Ammon's horn (tissue), 1 donor: ENCODE measurements around the gene ETNK1.
A peak's percentile ranks its signal among the peaks of the same experiment; 100 is the strongest.
"Not testable (repeated sequence)": the region's sequence is repeated elsewhere in the genome, so short reads cannot be mapped to it uniquely, and the experiment has no call there.

Experiments used
- DNase-seq: peaks from one replicate; pipeline ENCODE4 v3.0.0-alpha.2; 2016; ENCODE audit warnings: low spot score

Gene ETNK1, protein sequence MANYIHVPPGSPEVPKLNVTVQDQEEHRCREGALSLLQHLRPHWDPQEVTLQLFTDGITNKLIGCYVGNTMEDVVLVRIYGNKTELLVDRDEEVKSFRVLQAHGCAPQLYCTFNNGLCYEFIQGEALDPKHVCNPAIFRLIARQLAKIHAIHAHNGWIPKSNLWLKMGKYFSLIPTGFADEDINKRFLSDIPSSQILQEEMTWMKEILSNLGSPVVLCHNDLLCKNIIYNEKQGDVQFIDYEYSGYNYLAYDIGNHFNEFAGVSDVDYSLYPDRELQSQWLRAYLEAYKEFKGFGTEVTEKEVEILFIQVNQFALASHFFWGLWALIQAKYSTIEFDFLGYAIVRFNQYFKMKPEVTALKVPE

DNA sequence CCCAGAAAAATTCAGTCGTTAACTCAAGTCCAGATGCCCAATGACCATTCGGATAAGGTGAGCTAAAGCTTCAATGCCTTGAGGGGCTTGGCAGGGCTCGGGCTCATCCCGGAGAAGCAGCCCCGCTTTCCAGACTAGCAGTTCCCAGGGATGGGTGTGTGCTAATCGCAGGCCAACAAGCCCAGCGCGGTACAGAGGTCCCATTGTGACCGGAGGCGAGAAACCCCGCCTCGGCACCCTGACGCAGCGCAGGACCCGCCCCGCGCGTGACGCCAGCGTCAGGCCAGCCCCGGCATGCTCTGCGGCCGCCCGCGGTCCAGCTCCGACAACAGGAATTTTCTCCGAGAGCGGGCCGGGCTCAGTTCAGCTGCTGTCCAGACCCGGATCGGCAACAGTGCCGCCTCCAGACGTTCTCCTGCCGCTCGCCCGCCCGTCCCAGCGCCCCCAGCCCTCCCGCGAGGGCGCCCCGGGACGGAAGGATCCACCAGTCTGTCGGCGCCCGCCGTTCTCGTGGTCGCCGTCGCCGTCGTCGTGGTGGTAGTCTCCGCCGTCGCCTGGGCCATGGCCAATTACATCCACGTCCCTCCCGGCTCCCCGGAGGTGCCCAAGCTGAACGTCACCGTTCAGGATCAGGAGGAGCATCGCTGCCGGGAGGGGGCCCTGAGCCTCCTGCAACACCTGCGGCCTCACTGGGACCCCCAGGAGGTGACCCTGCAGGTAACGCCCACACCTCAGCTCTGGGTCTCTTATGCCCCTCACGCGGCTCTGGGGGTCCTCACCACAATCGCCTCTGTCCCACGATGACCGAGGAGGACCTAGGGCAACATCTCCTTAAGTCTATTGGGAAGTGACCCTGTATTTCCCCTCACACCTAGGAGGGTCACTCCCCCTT lies at the start of gene ETNK1:
Gene ETNK1, plus strand, starts transcription at position 302 of the 892 bp plus-strand sequence. Its CDS starts 260 bp downstream, at position 562.
- DNase-seq: peak; percentile 97

DNA sequence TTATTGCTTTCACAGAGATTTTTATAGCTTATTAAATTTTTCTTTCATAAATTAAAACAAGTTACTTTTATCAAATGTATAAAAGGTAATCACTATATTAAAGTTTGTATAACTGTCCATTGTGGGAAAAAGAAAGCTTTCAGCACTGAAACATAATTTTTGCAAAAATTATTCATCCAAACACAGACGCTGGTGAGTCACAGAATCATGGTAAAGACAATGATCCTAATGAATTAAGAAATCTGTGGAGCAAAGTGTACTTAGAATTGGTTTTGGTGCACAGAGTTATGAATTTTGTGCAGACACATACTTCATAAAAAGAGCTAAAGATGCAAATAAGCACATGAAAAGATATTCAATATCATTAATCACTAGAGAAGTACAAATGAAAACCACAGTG lies 48.9 kb upstream of the ETNK1 start:
- no peak for DNase-seq

DNA sequence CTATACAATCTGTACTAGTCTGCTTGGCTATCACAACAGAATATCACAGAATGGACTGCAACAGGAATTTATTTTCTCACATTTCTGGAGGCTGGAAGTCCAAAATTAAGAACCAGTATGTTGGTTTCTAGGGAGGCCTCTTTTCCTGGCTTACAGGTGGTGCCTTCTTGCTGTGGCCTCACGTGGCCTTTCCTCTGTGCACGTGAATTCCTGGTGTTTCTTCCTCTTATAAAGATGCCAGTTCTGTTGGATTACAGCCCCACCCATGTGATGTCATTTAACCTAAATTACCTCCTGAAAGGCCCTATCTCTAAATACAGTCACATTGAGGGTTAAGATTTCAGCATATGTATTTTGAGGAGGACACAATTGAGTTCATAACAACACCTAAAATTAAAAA lies 48.5 kb upstream of the ETNK1 start:
- no peak for DNase-seq

DNA sequence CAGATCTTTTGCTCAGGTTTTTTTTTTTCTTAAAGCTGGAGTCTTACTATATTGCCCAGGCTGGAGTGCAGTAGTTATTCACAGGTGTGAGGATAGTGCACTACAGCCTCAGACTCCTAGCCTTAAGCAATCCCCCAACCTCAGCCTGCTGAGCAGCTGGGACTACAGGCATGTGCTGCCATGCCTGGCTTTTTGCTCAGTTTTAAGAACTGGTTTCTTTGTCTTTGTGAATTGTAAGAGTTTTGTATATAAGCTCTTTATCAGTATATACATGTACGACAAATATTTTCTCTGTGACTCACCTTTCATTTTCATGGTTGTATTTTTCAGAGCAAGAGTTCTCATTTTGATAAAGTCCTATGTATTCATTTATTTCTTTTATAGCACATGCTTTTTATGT lies 47.3 kb upstream of the ETNK1 start:
- DNase-seq: no peak

DNA sequence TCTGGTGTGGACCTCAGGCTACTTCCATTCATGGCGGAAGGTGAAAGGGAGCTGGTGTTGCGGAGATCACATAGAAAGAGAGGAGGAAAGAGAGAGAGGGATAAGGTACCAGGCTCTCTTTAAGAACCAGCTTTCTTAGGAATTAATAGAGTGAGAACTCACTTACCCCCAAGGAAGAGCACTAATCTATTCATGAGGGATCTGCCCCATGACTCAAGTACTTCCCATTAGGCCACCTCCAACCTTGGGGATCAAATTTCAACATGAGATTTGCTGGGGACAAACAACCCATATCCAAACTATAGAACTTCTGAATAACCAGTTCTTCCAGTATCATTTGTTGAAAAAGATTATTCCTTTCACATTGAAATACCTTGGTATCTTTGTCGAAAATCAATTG lies 46.6 kb upstream of the ETNK1 start:
- DNase-seq: no peak

DNA sequence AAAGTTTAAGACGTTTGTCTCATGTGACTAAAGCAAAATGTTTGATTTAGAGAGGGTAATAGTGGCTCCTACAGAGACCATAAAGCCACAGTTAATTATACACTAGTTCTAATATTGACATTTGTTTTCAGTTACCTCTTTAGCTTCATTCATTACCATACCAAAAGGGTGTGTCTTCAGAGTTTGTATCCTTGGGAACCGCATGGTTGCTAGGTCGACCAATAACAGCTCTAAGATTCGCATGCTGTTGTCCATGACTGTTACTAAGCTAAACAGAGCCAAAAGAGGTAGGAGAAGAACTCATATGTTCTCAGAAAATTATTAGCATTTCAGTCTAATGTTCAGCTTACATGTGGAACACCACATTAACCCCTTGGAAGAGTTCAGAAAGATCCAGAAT lies 36.2 kb upstream of the ETNK1 start:
- peak; percentile 3 for DNase-seq

DNA sequence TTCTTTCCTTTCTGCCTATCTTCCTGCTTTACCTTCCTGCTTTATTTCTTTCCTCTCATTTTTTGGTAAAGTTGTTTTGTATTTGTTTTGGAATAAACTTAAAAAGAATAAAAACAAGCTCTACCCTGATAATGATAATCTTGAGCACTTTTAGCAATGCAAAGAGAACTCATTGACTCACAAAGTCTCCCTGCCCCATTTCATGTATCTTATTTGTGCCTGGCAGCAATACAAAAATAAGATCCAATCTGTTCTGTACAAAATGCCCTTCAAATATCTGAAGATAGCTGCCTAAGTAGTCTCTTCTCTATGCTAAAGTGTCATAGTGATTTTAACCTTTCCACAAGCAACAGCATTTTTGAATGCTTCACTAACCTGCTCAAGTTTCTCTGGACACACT lies 31.1 kb upstream of the ETNK1 start:
- DNase-seq: no peak

DNA sequence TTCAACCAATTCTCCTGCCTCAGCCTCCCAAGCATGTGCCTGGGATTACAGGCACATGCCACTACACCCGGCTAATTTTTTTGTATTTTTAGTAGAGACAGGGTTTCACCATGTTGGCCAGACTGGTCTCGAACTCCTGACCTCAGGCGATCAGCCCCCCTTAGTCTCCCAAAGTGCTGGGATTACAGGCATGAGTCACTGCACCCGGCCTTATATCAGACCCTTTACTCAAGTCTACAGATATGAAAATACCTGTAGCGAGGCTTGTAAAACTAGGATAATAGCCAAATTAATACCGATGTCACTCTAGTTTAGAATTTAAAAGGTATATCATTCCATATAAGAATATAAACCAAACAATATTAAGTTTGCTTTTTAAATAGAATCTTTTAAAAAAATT lies 27.4 kb upstream of the ETNK1 start:
- not testable (repeated sequence) for DNase-seq

DNA sequence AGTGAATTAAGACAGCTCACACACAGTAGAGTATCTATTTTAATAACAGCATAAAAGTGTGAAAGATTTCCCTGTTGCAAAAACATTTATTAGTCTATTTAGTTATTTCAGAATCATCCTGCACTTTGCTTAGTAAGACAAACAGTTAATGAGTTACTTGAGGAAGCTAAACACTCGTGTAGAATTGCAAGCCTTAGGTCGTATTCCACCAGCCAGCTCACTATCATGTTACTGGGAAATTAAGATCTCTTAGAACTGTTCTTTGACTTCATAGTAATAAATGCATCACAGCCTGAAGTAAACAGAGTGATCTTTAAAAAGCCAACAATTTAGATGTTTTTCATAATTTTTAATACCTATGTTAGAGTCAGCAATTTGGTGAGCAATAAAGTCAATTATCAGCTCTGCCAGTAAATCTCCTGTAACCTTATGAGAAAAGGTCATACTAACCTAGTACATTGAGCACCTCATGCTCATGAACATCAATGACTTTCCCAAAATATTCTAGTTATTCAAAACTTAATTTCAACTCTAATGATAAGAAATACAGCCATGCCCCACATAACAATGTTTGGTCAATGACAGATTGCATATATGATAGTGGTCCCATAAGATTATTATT lies 26.7 kb upstream of the ETNK1 start:
- no peak for DNase-seq

DNA sequence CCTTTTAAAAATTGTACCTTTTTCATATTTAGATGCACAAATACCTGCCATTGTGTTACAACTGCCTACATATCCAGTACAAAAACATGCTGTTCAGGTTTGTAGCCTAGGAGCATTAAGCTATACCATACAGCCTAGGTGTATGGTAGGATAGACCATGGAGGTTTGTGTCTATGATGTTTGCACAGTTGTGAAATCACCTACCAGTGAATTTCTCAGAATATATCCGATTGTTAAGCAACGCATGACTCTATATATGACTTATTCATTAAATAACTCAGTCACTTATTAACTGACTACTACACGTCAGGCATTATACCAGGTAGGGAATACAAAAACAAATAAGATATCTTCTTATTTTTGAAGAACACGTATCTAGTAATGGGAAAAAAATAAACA lies 26.2 kb upstream of the ETNK1 start:
- DNase-seq: no peak

DNA sequence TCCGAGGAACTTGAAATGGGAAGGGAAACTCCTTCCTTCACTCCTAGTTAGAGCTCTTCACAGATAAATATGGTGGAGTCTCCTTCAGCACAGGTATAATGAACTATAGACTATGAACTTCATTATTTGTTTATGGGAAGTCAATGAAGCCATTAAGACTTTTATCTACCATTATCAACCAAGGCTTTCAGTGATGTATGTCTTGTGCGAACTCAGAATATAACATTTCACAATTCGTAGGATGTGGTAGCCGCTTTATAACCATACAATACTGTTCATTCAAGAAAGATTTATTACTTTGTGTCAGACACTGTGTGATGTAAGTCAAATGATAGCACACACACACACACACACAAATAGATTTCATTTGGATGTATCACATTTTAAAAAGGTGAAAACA lies 24.8 kb upstream of the ETNK1 start:
- no peak for DNase-seq

DNA sequence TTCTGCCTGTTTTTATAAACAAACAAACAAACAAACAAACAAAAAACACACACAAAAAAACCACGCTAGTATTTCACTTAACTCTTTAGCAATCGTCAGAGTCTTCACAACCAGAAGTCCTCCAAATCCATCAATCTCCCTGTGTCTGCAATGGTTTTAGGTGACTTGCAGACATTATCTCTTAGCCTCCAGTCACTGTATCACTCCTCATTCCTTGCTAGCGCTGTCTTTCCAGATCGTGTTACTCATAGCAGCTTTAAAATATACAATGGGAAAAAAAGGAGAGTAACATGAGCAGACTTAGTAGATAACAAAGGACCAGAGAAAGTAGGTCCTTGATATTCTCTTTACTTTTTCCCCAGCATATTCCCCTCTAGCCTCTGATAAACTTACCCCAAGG lies 15.5 kb upstream of the ETNK1 start:
- DNase-seq: no peak

DNA sequence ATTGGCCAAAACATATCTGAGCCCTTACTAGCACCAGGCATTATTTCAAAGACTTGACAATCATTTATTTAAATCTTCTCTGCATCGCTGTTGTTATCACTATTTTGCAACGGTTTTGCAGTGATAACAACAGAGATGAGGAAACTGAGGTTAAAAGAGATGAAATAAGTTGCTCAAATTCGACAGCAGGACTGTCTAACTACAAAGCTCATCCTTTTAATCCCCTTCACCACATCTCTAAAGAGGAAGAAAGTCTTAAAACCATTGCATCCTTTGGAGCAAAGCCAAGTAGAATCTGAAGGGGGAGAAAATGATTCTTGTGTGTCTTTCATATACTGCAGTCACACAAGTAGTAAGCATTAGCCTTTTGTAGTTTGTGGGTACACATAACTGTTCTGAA lies 14.8 kb upstream of the ETNK1 start:
- DNase-seq: no peak

DNA sequence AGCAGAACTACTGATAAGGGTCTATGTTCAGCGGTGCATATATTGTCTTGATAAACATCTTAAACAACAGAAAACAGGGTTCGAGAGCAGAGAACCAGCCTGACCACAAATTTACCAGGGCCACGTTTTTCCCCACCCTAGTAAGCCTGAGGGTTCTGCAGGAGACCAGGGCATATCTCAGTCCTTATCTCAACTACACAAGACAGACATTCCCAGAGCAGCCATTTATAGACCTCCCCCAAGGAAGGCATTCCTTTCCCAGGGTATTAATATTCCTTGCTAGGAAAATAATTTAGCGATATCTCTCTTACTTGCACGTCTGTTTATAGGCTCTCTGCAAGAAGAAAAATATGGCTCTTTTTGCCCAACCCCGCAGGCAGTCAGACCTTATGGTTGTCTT lies 12.1 kb upstream of the ETNK1 start:
- DNase-seq: not testable (repeated sequence)

DNA sequence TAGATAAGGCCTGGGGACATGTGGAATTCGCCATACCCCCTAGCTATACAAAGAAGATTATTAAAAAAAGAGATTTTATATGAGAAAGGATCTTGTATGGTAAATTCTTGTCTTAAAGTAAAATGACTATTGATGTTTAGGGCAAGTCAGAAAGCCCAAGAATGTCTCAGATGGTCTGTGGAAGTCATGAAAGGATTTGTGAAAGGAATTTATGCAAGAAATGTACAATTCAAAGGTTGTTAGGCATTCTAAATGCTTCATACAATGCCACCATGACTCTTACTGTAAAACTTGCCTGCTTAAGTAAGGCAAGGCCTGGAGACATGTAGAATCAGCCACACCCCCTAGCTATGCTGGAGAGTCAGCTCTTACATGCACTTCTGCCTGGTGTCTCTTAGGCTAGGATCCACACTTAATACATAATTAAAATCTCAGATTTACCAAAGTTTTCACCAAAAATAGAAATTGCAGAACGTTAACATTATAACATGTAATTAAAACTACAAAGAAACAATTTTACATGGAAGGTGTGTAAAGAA lies 8.9 kb upstream of the ETNK1 start:
- no peak for DNase-seq

DNA sequence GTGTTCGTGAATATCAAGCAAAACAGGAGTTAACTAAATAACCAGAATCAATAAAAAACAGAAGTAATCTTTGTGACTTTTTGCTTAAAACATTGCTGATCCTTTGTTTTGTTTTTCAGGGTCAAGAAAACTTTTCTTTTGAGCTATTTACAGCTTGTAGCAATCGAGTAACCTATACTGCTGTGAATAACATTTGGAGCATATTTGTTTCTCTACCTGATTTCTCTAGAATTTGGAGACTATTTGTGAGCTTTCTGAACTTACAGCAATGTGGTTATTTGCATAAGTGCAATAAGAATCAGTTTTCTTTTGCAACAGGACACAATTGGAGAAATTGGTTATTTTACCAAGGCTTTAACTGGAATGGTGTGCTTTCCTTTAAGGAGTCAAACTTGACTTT lies 7.3 kb upstream of the ETNK1 start:
- DNase-seq: no peak

DNA sequence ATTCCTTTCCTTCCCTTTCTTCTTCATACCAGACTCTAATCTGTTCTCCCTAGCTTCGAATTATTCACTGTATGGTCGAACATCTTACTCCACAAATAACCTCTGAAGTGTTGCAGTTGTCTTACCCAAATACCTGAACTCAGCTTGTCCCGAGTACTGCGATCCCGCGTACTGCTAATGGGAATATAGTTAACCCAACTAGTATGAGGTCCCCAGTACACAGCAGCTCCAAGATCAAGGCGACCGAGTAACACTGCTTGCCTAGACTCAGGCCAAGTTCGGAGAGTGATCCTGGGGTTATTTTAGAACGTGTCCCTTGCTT lies 462 bp upstream of the ETNK1 start:
- no peak for DNase-seq

DNA sequence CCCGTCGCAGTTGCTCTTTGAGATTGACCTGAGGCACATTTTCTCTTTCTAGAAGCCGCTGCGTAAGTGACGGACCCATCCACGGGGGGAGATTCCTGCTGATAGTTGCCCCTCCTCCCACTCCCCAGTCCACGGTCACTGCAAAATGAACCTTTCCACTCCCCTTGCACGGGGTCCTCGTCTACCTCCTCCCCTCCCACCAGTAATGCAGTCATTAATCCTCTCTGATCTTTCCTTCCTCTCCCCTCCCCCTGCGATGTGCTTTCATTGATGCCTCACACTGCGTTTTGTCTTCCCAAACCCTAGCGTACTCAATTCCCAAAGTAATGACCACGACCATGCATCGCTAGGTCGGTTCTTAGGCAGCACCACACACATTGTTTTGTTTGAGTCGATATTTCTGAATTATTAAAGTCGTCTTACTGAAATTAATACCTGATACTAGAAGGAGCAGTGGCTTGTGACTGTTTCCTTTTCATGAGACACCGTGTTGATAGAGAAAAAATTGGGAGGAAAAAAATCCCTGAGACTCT lies 857 bp downstream of the ETNK1 start:
- peak; percentile 63 for DNase-seq

DNA sequence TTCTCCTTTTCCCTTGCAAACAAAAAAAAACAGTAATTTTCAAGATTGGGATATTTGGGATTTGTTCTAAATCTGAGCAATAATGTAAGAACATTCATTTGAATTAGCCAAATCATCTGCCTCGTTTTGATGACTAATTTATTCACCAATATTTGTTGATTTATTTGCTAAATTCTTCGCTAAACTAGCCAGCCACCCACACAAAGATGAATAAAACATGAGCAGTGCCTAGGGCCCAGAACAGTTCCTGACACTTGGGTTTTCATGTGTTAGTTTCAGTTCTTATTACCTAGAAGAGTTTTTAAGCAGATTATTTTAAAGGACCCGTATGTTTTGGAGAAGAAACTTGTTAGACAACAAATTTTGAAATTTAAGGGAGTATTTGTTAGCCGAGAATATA lies 1.4 kb downstream of the ETNK1 start:
- peak; percentile 47 for DNase-seq

DNA sequence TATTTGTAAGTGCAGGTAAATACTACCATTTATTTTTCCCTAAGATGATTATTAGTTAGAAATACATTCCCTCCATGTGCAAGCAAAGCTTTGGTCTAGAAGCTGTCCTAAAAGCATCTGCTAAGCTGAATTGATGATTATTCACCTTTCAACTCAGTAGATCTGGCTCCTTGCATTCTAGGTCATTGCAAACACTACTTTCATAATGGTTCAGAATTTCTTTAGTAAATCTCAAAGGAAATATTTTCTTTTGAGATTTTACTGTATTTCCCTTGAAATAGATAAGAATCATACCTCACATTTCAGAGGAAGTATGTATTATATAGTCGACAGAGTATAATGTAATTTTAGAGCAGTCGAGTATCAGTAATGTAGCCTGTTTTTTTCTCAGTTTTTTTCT lies 2.4 kb downstream of the ETNK1 start:
- no peak for DNase-seq

DNA sequence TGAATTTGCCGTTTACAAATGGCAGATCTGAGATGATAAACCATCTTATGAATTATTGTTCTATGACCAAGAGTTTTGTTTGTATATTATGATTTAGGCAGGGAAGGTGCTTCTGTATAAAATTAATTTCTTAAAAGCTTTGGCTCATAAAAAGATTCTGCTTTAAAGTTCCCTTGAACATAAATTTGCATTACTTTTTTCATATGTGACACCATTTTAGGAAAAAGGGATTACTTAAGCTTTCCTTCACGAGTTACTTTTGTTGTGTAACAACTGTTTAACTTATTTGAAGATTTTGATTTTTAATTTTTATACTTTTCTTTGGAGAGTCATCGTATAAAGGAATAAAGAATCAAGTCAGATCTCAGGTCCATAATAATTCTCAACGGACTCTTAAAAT lies 3.3 kb downstream of the ETNK1 start:
- DNase-seq: no peak

DNA sequence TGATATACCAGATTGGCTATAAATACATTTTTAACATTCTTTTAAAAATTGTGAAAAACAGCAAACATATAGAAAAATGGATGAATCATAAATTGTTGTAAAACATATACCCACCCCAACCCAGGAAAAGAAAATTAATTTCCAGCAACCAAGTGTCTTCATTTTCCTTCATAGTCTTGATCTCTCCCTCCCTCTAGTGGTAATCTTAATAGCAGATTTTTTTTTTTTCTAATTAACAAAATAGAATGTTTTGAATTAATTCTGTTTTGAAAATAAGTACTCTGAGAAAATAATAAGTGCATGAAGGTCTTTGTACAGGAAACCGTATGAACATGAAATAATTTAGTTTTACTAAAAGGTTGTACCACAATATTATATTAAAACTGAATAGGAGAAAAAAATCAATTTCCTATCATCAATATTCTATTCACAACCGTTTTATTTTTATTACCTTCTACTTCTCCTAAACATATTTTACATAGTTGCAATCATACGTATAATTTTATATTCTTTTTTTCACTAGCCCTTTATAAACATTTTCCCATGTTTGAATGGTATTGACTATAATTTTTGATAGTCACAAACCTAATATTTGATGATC lies 7.0 kb downstream of the ETNK1 start:
- no peak for DNase-seq
